ENCODE results near the gene CCDC74A.
"Not testable (repeated sequence)": the region's sequence is repeated elsewhere in the genome, so short reads cannot be mapped to it uniquely, and the experiment has no call there.

The CCDC74A gene

GRCh38 chr2:131527131-131528001, at the start of gene CCDC74A:
Gene CCDC74A (plus strand): TSS chr2:131527888. CDS start chr2:131527971, 83 bp downstream.
- H3K4me1 ChIP-seq = peaks cover 14% of the 10 kb centered on the region
- H3K4me3 ChIP-seq = peak within 1 kb of the TSS; percentile 61
- H3K4me2 ChIP-seq = peak within 1 kb of the TSS; percentile 72
- H3K9me3 ChIP-seq, H4K20me1 ChIP-seq, H3K9ac ChIP-seq, H3K27me3 ChIP-seq, H3K36me3 ChIP-seq: not testable (repeated sequence)
- peak within 1 kb of the TSS; percentile 41; the same call in 1 of the 2 replicates for H3K27ac ChIP-seq

- H3K9ac ChIP-seq, H3K27me3 ChIP-seq, H3K4me3 ChIP-seq, H3K4me2 ChIP-seq, H3K27ac ChIP-seq, H3K4me1 ChIP-seq, H3K9me3 ChIP-seq: not testable (repeated sequence)
- Histone ChIP-seq H4K20me1 (peaks cover 19% of the 10 kb centered on the region), H3K36me3 (peaks cover 54% of the 10 kb centered on the region)
These were observed 49.4 kb upstream of the CCDC74A start for GRCh38 chr2:131478074-131478849.

GRCh38 chr2:131478850-131479461, 48.7 kb upstream of the CCDC74A start:
- not testable (repeated sequence) for H3K9ac ChIP-seq, H3K27me3 ChIP-seq, H3K27ac ChIP-seq, H3K4me3 ChIP-seq, H3K4me2 ChIP-seq, H3K9me3 ChIP-seq, H3K4me1 ChIP-seq
- Histone ChIP-seq H4K20me1 (peaks cover 26% of the 10 kb centered on the region), H3K36me3 (peaks cover 61% of the 10 kb centered on the region)

GRCh38 chr2:131480351-131480750, 47.3 kb upstream of the CCDC74A start:
- H3K27me3 ChIP-seq, H3K4me3 ChIP-seq, H3K4me1 ChIP-seq, H3K9me3 ChIP-seq, H3K9ac ChIP-seq, H3K27ac ChIP-seq, H3K4me2 ChIP-seq: not testable (repeated sequence)
- Histone ChIP-seq H4K20me1 (peaks cover 40% of the 10 kb centered on the region), H3K36me3 (peaks cover 73% of the 10 kb centered on the region)

- H3K4me1 ChIP-seq = peaks cover 18% of the 10 kb centered on the region
- H3K9ac ChIP-seq, H3K4me2 ChIP-seq, H3K27ac ChIP-seq, H3K27me3 ChIP-seq, H3K4me3 ChIP-seq, H3K9me3 ChIP-seq: not testable (repeated sequence)
- H3K36me3 ChIP-seq = peaks cover 60% of the 10 kb centered on the region
- peaks cover 62% of the 10 kb centered on the region for H4K20me1 ChIP-seq
These were observed 45.1 kb upstream of the CCDC74A start for GRCh38 chr2:131482506-131483155.

- not testable (repeated sequence) for H3K9ac ChIP-seq, H3K27ac ChIP-seq, H3K4me2 ChIP-seq, H3K9me3 ChIP-seq, H3K4me3 ChIP-seq, H3K27me3 ChIP-seq
- Histone ChIP-seq H3K36me3 (peaks cover 66% of the 10 kb centered on the region), H3K4me1 (peaks cover 34% of the 10 kb centered on the region), H4K20me1 (peaks cover 78% of the 10 kb centered on the region)
These were observed 43.5 kb upstream of the CCDC74A start for GRCh38 chr2:131483981-131484820.

- Histone ChIP-seq H3K36me3 (peaks cover 64% of the 10 kb centered on the region), H3K4me1 (peaks cover 42% of the 10 kb centered on the region), H4K20me1 (peaks cover 85% of the 10 kb centered on the region)
- H3K27ac ChIP-seq, H3K9ac ChIP-seq, H3K4me2 ChIP-seq, H3K9me3 ChIP-seq, H3K27me3 ChIP-seq, H3K4me3 ChIP-seq: not testable (repeated sequence)
These were observed 42.7 kb upstream of the CCDC74A start for GRCh38 chr2:131484906-131485460.

GRCh38 chr2:131486201-131486902, 41.3 kb upstream of the CCDC74A start:
- H3K27ac ChIP-seq, H3K9ac ChIP-seq, H3K9me3 ChIP-seq, H3K27me3 ChIP-seq, H3K4me3 ChIP-seq: not testable (repeated sequence)
- peaks cover 81% of the 10 kb centered on the region for H4K20me1 ChIP-seq
- peaks cover 51% of the 10 kb centered on the region for H3K4me1 ChIP-seq
- H3K4me2 ChIP-seq = peak overlapping the region; percentile 56
- peaks cover 59% of the 10 kb centered on the region for H3K36me3 ChIP-seq

All from BLaER1 (cell line).